ENCODE measurements around the gene RANBP9. TPM values are rescaled to one million over a fixed set of nuclear protein-coding genes. Genes with fewer than 3 reads are reported as not detected.

The RANBP9 gene
- total and polyA plus RNA-seq, 2 of the 13 experiments (the other 11 are each of a cell fraction or from before 2014, with no cell fraction given) = 26.6 to 30.6 TPM

DNA sequence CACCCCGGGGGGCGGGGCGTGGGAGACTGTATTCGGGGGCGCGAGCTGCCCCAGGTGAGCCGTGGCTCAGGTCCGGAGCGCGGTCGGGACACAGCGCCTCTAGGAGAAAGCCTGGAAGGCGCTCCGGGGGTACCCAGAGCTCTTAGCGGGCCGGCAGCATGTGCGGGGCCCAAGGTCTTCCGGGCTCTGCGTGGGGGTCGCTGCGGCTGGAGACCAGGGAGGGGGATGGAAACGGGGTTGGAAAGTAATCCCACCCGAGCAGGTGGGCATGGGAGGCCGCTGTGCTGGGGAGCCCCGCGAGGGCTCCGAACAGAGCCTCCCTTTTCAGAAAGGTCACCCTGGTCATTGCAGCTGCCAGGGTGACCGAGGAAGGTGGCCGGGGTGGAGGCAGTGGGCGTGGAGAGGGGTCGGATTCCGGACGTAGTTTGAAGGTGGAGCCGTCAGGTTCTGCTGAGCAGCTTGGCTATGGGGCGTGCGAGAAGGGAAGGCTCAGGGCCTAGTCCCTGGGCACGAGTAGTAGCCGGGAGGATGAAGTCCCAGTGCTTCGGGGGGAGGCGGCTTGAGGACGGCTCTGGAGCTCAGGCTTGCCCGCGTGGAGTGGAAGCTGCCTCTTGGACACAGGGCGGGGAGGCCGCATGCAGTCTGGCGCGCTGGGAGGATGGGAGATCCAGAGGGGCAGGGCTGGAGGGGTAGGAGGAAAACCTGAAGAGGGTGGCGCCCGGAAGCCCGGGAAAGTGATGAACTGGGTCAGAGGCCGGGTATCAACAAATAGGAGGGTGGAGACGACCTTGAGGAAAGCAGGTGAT lies 136.9 kb downstream of the RANBP9 start, which contains the start of gene SIRT5 (continued):
- TF ChIP-seq, protein P1, sequence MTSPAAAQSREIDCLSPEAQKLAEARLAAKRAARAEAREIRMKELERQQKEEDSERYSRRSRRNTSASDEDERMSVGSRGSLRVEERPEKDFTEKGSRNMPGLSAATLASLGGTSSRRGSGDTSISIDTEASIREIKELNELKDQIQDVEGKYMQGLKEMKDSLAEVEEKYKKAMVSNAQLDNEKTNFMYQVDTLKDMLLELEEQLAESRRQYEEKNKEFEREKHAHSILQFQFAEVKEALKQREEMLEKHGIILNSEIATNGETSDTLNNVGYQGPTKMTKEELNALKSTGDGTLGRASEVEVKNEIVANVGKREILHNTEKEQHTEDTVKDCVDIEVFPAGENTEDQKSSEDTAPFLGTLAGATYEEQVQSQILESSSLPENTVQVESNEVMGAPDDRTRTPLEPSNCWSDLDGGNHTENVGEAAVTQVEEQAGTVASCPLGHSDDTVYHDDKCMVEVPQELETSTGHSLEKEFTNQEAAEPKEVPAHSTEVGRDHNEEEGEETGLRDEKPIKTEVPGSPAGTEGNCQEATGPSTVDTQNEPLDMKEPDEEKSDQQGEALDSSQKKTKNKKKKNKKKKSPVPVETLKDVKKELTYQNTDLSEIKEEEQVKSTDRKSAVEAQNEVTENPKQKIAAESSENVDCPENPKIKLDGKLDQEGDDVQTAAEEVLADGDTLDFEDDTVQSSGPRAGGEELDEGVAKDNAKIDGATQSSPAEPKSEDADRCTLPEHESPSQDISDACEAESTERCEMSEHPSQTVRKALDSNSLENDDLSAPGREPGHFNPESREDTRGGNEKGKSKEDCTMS (CRISPR knock-in tag; conservative IDR thresholded peaks at IDR 0.05) = 0 out of 2 replicates have a peak, but pooled peaks have one; percentile 65
- TF ChIP-seq ZNF670 (CRISPR knock-in tag; IDR thresholded peaks at IDR 0.05; ENCODE audit: borderline replicate concordance) (no peak), HNF1B (CRISPR knock-in tag; IDR thresholded peaks at IDR 0.05) (peak; percentile 92), SRSF1 (optimal IDR thresholded peaks at IDR 0.05; ENCODE audit: low read depth, low read length) (peak; percentile 91), ZKSCAN5 (CRISPR knock-in tag; IDR thresholded peaks at IDR 0.05) (0 out of 2 replicates have a peak, but pooled peaks have one; percentile 58), ZBTB49 (CRISPR knock-in tag; IDR thresholded peaks at IDR 0.05; ENCODE audit: borderline replicate concordance) (peak; percentile 72; the same call in 1 of the 2 replicates), HMGA1 (CRISPR knock-in tag; conservative IDR thresholded peaks at IDR 0.05) (no peak), ZNF30 (CRISPR knock-in tag; IDR thresholded peaks at IDR 0.05) (no peak), HNRNPL (IDR thresholded peaks at IDR 0.05; ENCODE audit: low read depth, low read length) (peak; percentile 89), CHCHD3 (CRISPR knock-in tag; IDR thresholded peaks at IDR 0.05) (peak; percentile 41; the same call in 1 of the 2 replicates), MXI1 (IDR thresholded peaks at IDR 0.05; ENCODE audit: borderline replicate concordance, low read depth, low read length) (peak; percentile 2; the same call in 1 of the 3 replicates), GRHL1 (CRISPR knock-in tag; conservative IDR thresholded peaks at IDR 0.05) (no peak)
- TF ChIP-seq, protein P2, sequence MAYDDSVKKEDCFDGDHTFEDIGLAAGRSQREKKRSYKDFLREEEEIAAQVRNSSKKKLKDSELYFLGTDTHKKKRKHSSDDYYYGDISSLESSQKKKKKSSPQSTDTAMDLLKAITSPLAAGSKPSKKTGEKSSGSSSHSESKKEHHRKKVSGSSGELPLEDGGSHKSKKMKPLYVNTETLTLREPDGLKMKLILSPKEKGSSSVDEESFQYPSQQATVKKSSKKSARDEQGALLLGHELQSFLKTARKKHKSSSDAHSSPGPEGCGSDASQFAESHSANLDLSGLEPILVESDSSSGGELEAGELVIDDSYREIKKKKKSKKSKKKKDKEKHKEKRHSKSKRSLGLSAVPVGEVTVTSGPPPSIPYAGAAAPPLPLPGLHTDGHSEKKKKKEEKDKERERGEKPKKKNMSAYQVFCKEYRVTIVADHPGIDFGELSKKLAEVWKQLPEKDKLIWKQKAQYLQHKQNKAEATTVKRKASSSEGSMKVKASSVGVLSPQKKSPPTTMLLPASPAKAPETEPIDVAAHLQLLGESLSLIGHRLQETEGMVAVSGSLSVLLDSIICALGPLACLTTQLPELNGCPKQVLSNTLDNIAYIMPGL (CRISPR knock-in tag; IDR thresholded peaks at IDR 0.05; ENCODE audit: borderline replicate concordance in 1 of 2, low read depth in 1 of 2) = peak; percentile 90 to 95
- TF ChIP-seq, protein P3, sequence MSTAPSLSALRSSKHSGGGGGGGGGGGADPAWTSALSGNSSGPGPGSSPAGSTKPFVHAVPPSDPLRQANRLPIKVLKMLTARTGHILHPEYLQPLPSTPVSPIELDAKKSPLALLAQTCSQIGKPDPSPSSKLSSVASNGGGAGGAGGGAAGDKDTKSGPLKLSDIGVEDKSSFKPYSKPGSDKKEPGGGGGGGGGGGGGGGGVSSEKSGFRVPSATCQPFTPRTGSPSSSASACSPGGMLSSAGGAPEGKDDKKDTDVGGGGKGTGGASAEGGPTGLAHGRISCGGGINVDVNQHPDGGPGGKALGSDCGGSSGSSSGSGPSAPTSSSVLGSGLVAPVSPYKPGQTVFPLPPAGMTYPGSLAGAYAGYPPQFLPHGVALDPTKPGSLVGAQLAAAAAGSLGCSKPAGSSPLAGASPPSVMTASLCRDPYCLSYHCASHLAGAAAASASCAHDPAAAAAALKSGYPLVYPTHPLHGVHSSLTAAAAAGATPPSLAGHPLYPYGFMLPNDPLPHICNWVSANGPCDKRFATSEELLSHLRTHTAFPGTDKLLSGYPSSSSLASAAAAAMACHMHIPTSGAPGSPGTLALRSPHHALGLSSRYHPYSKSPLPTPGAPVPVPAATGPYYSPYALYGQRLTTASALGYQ (CRISPR knock-in tag; IDR thresholded peaks at IDR 0.05) = no peak
